HepG2 (cell line): ENCODE data around the gene ZBTB9.

Experiments used
- ARNT2 ChIP-seq: sonication (generic); formaldehyde crosslinking; IDR thresholded peaks from 2 replicates; pipeline ENCODE4 v1.8.0; 2022; ENCODE audit warnings: mild to moderate bottlenecking, low read depth, missing genetic modification reagents, moderate library complexity
- ARNTL ChIP-seq: sonication (generic); formaldehyde crosslinking; IDR thresholded peaks from 2 replicates; pipeline ENCODE4 v1.4.0; 2020; ENCODE audit warnings: mild to moderate bottlenecking, missing genetic modification reagents
- POLR2A ChIP-seq, 2 experiments: IDR thresholded peaks; 2 replicates each; pipeline ENCODE4 v1.6.1; 2011; ENCODE audit warnings: low read depth in 2 of 2, low read length in 2 of 2, mild to moderate bottlenecking in 1 of 2, moderate library complexity in 1 of 2; ENCODE audit not compliant: insufficient read depth in 1 of 2
- RFX5 ChIP-seq: IDR thresholded peaks from 2 replicates; pipeline ENCODE4 v1.6.1; 2011; ENCODE audit warnings: low read depth, low read length, improper control_type of control experiment
- SMAD3 ChIP-seq: sonication (generic); formaldehyde crosslinking; IDR thresholded peaks from 2 replicates; pipeline ENCODE4 v1.4.0; 2020; ENCODE audit warnings: missing genetic modification reagents
- ZNF138 ChIP-seq: sonication (generic); formaldehyde crosslinking; IDR thresholded peaks from 2 replicates; pipeline ENCODE4 v1.5.0; 2020; ENCODE audit warnings: mild to moderate bottlenecking, low read depth, missing genetic modification reagents
- ZNF337 ChIP-seq: sonication (generic); formaldehyde crosslinking; IDR thresholded peaks from 2 replicates; pipeline ENCODE4 v1.5.1; 2020; ENCODE audit warnings: missing genetic modification reagents, low read depth, mild to moderate bottlenecking, borderline replicate concordance
- ZZZ3 ChIP-seq: sonication (generic); formaldehyde crosslinking; IDR thresholded peaks from 2 replicates; pipeline ENCODE4 v1.4.0; 2020; ENCODE audit warnings: missing genetic modification reagents, mild to moderate bottlenecking, borderline replicate concordance
- TF ChIP-seq, protein P1 (sequence below): sonication (generic); formaldehyde crosslinking; IDR thresholded peaks from 2 replicates; pipeline ENCODE4 v1.4.0; 2020; ENCODE audit warnings: low read depth, mild to moderate bottlenecking, missing genetic modification reagents
- TF ChIP-seq, protein P2 (sequence below): sonication (generic); formaldehyde crosslinking; IDR thresholded peaks from 2 replicates; pipeline ENCODE4 v1.9.0; 2022; ENCODE audit warnings: missing genetic modification reagents, mild to moderate bottlenecking, borderline replicate concordance
- TF ChIP-seq, protein P3 (sequence below): sonication (generic); formaldehyde crosslinking; IDR thresholded peaks from 2 replicates; pipeline ENCODE4 v1.5.0; 2020; ENCODE audit warnings: mild to moderate bottlenecking, missing genetic modification reagents, moderate library complexity
- TF ChIP-seq, protein P4 (sequence below): sonication (generic); formaldehyde crosslinking; IDR thresholded peaks from 2 replicates; pipeline ENCODE4 v1.5.1; 2020; ENCODE audit warnings: mild to moderate bottlenecking, missing genetic modification reagents, moderate library complexity

DNA sequence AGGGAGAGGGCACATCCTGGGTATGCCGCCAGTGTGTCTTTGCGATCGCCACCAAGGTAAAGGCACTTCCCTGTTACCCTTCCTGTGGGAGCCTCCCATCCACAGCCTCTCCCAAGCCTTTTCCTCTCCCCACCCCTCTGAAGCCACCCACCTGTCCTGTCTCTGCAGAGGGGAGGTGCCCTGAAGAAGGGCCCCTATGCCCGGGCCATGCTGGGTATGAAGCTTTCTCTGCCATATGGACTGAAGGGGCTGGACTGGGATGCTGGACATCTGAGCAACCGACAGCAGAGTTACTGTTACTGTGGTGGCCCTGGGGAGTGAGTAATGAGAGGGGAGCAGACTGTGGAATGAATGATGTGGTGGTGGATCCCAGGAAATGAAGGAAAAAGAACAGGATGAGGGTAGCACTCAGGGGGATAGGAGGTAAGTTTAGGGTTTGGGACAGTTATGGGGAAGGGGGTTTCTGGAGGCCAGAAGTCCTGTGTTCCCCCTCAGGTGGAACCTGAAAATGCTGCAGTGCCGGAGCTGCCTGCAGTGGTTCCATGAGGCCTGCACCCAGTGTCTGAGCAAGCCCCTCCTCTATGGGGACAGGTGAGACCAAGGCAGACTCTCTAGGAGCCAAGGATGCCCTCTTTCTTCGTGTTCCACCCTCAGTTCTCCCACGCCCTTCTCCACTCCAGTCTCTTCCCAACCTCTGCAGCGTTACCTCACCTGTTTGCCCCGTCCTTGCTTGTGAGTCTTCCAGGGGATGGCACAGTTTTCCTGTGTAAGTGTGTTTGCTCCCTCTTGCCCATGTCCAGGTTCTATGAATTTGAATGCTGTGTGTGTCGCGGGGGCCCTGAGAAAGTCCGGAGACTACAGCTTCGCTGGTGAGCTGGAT lies 40.9 kb upstream of the ZBTB9 start:
- TF ChIP-seq POLR2A (IDR thresholded peaks at IDR 0.05; ENCODE audit: insufficient read depth in 1 of 2, low read depth in 2 of 2, low read length in 2 of 2) (no peak), ZNF337 (CRISPR knock-in tag) (no peak), ARNTL (CRISPR knock-in tag) (no peak), SMAD3 (no peak), ARNT2 (no peak), ZNF138 (no peak), RFX5 (no peak), ZZZ3 (CRISPR knock-in tag) (no peak)
- TF ChIP-seq, protein P1, sequence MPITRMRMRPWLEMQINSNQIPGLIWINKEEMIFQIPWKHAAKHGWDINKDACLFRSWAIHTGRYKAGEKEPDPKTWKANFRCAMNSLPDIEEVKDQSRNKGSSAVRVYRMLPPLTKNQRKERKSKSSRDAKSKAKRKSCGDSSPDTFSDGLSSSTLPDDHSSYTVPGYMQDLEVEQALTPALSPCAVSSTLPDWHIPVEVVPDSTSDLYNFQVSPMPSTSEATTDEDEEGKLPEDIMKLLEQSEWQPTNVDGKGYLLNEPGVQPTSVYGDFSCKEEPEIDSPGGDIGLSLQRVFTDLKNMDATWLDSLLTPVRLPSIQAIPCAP, result no peak
- TF ChIP-seq, protein P2, sequence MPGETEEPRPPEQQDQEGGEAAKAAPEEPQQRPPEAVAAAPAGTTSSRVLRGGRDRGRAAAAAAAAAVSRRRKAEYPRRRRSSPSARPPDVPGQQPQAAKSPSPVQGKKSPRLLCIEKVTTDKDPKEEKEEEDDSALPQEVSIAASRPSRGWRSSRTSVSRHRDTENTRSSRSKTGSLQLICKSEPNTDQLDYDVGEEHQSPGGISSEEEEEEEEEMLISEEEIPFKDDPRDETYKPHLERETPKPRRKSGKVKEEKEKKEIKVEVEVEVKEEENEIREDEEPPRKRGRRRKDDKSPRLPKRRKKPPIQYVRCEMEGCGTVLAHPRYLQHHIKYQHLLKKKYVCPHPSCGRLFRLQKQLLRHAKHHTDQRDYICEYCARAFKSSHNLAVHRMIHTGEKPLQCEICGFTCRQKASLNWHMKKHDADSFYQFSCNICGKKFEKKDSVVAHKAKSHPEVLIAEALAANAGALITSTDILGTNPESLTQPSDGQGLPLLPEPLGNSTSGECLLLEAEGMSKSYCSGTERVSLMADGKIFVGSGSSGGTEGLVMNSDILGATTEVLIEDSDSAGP, result no peak
- TF ChIP-seq, protein P3, sequence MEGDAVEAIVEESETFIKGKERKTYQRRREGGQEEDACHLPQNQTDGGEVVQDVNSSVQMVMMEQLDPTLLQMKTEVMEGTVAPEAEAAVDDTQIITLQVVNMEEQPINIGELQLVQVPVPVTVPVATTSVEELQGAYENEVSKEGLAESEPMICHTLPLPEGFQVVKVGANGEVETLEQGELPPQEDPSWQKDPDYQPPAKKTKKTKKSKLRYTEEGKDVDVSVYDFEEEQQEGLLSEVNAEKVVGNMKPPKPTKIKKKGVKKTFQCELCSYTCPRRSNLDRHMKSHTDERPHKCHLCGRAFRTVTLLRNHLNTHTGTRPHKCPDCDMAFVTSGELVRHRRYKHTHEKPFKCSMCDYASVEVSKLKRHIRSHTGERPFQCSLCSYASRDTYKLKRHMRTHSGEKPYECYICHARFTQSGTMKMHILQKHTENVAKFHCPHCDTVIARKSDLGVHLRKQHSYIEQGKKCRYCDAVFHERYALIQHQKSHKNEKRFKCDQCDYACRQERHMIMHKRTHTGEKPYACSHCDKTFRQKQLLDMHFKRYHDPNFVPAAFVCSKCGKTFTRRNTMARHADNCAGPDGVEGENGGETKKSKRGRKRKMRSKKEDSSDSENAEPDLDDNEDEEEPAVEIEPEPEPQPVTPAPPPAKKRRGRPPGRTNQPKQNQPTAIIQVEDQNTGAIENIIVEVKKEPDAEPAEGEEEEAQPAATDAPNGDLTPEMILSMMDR (CRISPR knock-in tag), result no peak
- TF ChIP-seq, protein P4, sequence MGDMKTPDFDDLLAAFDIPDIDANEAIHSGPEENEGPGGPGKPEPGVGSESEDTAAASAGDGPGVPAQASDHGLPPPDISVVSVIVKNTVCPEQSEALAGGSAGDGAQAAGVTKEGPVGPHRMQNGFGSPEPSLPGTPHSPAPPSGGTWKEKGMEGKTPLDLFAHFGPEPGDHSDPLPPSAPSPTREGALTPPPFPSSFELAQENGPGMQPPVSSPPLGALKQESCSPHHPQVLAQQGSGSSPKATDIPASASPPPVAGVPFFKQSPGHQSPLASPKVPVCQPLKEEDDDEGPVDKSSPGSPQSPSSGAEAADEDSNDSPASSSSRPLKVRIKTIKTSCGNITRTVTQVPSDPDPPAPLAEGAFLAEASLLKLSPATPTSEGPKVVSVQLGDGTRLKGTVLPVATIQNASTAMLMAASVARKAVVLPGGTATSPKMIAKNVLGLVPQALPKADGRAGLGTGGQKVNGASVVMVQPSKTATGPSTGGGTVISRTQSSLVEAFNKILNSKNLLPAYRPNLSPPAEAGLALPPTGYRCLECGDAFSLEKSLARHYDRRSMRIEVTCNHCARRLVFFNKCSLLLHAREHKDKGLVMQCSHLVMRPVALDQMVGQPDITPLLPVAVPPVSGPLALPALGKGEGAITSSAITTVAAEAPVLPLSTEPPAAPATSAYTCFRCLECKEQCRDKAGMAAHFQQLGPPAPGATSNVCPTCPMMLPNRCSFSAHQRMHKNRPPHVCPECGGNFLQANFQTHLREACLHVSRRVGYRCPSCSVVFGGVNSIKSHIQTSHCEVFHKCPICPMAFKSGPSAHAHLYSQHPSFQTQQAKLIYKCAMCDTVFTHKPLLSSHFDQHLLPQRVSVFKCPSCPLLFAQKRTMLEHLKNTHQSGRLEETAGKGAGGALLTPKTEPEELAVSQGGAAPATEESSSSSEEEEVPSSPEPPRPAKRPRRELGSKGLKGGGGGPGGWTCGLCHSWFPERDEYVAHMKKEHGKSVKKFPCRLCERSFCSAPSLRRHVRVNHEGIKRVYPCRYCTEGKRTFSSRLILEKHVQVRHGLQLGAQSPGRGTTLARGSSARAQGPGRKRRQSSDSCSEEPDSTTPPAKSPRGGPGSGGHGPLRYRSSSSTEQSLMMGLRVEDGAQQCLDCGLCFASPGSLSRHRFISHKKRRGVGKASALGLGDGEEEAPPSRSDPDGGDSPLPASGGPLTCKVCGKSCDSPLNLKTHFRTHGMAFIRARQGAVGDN (CRISPR knock-in tag), result no peak
